Heart left ventricle (tissue), 16 donors: ENCODE data around the gene ACP6. TPM values are rescaled to one million over a fixed set of nuclear protein-coding genes. Genes with fewer than 3 reads are reported as not detected.

Experiments
- ATAC-seq, 4 donors: fragments of 200-7000 bp; cut with Tn5 transposase; one replicate each; pipeline ENCODE4 v1.9.1; 2020 to 2022; ENCODE audit warnings: moderate library complexity in 4 of 4, mild to moderate bottlenecking in 3 of 4, moderate number of reproducible peaks in 1 of 4
- DNase-seq, 5 donors: peaks; one replicate each; pipeline ENCODE4 v3.0.0-alpha.2; 2020
- H3K27ac ChIP-seq, 12 donors: fragments of 200-600 bp; sonication (generic) in 4 of 12; one replicate each; pipeline versions ENCODE4 v1.5.0 to v1.8.0; 2016 to 2022; ENCODE audit warnings: mild to moderate bottlenecking in 2 of 12
- H3K27me3 ChIP-seq, 9 donors: fragments of 200-600 bp; sonication (generic) in 2 of 9; one replicate each; pipeline versions ENCODE4 v1.5.1 to v1.8.0; 2016 to 2022; ENCODE audit warnings: mild to moderate bottlenecking in 3 of 9
- H3K36me3 ChIP-seq, 9 donors: fragments of 200-600 bp; sonication (generic) in 2 of 9; one replicate each; pipeline versions ENCODE4 v1.5.0 to v1.8.0; 2018 to 2022; ENCODE audit warnings: mild to moderate bottlenecking in 2 of 9
- H3K4me1 ChIP-seq, 12 donors: fragments of 200-600 bp; sonication (generic) in 4 of 12; one replicate each; pipeline versions ENCODE4 v1.5.0 to v1.8.0; 2016 to 2022; ENCODE audit warnings: mild to moderate bottlenecking in 3 of 12
- H3K4me3 ChIP-seq, 12 donors: fragments of 200-600 bp; sonication (generic) in 4 of 12; one replicate each; pipeline versions ENCODE4 v1.5.0 to v1.8.0; 2017 to 2022; ENCODE audit warnings: mild to moderate bottlenecking in 9 of 12, moderate library complexity in 4 of 12
- H3K9me3 ChIP-seq, 12 donors: fragments of 200-600 bp; sonication (generic) in 4 of 12; one replicate each; pipeline versions ENCODE4 v1.5.0 to v1.8.0; 2016 to 2022; ENCODE audit warnings: mild to moderate bottlenecking in 1 of 12
- CTCF ChIP-seq, 12 donors: fragments of 200-600 bp; sonication (generic) in 4 of 12; IDR thresholded peaks; one replicate each; pipeline versions ENCODE4 v1.5.0 to v1.8.0; 2018 to 2022; ENCODE audit warnings: antibody characterized with exemption in 12 of 12, mild to moderate bottlenecking in 5 of 12
- POLR2A ChIP-seq, 2 donors: fragments of 450-650 bp; IDR thresholded peaks; one replicate each; pipeline ENCODE4 v1.6.1; 2017; ENCODE audit warnings: antibody characterized with exemption in 2 of 2, mild to moderate bottlenecking in 2 of 2, moderate library complexity in 2 of 2
- WGBS, 4 donors: extraction: QIAGEN DNeasy Blood & Tissue Kit in 2 of 4; methylation state at CpG; one replicate each; pipeline versions ENCODE4 v1.1.5 to v1.1.7; 2013 to 2018; 5-methylcytosine and 5-hydroxymethylcytosine counted together
- intact Hi-C, 10 donors: fragments of 100-400 bp; cut with DNase I; formaldehyde crosslinking; loops; one replicate each; pipeline versions ENCODE4 v1.11.1 to v1.14.2; 2022
- polyA plus RNA-seq, 2 donors: library from polyadenylated mRNA; stranded (reverse); fragments of 200-250 nt; gene quantifications; one replicate each; pipeline ENCODE4 v1.2.3, GENCODE V29; 2013
- total RNA-seq, 9 donors: library from RNA; depleted of rRNA in 2 of 9; stranded (reverse); fragments of >200 nt in 2 of 9; fragmentation: NEBNext Ultra II Directional in 3 of 9; extraction: Animal tissue kit (Norgen Biotek cat#: 25700) in 3 of 9; gene quantifications; one replicate each; pipeline versions ENCODE4 v1.1.0 to v1.2.4, GENCODE V29; 2016 to 2023
- donor health status: ischemic (EF 13 %, LVEDD 7.1; RV severe dilation, severe dysfunction).
- donor health status: healthy with polysubstance abuse.
- donor health status: DM: no; HTN: yes; CAD: no.
- donor health status: DM: no; HTN: no; CAD: no.
- donor health status: ischemic (EF 25% LVEDD 6.9; RV normal size, moderate dysfunction).
- donor health status: ischemic (EF 25% LVEDD 5.7; RV mildly dilated, moderate dysfunction).
- donor health status: healthy.
- donor health status: DM: yes; HTN: yes; CAD: no.
- donor health status: ischemic (EF 35%, LVEDD 5.7; RV mildly dilated, moderate dysfunction).
- donor health status: nonischemic (EF 11% LVEDD 7.7; RV severe dilation, severe dysfunction).
- donor health status: DM: yes; HTN: yes; CAD: no.
- donor health status: PGD.
- donor health status: ischemic (EF 29% LVEDD 5.4; RV normal size, mild dysfunction).
- donor health status: nonischemic (EF 23%, LVEDD 6.1; RV moderate dilation, normal function).

The ACP6 gene
- total and polyA plus RNA-seq, 11 donors = 4.0 to 27.8 (median 13.6) TPM

DNA sequence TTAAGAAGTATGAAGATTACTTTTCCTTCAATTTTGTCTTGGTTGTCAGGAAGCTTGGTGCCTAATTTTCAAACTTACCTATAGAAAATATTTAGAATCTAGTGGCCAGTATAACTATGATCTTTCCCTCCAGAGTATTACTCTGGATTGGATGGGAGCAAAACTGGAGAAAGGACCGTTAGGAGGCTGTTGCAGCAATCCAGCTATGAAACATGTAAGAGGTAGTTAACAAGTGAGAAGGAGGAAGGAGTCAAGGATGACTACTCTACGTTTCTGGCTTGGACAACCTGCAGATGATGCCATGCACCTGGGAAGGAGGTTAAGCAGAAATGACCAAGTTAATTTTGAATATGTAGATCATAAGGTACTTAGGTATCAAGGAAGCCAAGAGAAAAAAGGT is 3.5 kb upstream of the ACP6 start:
- DNase-seq (no peak), ATAC-seq (no peak)
- Histone ChIP-seq H3K4me3 (no peak overlapping the region), H3K36me3 (no peaks in the 10 kb centered on the region), H3K27ac (no peak overlapping the region), H3K4me1 (peaks cover 0 to 14% (median 4%) of the 10 kb centered on the region in 12 donors), H3K9me3 (peaks cover 0 to 17% (median 6%) of the 10 kb centered on the region in 12 donors), H3K27me3 (no peaks in the 10 kb centered on the region)
- intact Hi-C loops = no loop called here
- TF ChIP-seq CTCF (IDR thresholded peaks at IDR 0.05) = no peak
- TF ChIP-seq POLR2A (IDR thresholded peaks at IDR 0.05) = no peak
- 51 to 61% (median 55%) methylated on average over 2 of the region's 2 CpGs for WGBS, 4 donors

DNA sequence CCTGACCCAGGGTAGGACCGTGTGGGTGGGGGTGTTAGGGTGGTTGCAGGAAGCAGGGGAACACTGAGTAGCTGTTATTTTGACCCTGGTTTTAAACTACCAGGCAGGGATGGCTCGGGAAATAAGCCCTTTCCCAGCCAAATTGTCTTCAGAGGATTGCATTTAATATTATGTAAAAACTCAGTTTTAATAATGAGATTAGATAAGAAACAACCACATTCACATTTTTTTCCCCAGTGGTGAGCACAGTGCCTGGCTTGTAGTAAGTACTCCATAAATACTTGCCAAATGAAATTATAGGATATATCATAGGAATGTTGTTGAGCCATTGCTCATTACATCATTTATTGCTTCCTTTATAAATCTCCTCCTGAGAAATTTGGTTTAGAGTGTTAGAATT is 3.1 kb upstream of the ACP6 start:
- WGBS, 4 donors = 46 to 61% (median 57%) methylated on average over 2 of the region's 2 CpGs
- H3K36me3 ChIP-seq = no peaks in the 10 kb centered on the region
- no peak for ATAC-seq
- peaks cover 0 to 18% (median 6%) of the 10 kb centered on the region in 12 donors for H3K4me1 ChIP-seq
- H3K27me3 ChIP-seq = no peaks in the 10 kb centered on the region
- intact Hi-C loops = no loop called here
- no peak overlapping the region for H3K4me3 ChIP-seq
- peaks cover 0 to 14% (median 6%) of the 10 kb centered on the region in 12 donors for H3K9me3 ChIP-seq
- no peak for DNase-seq
- H3K27ac ChIP-seq = no peak overlapping the region
- no peak for TF ChIP-seq POLR2A (IDR thresholded peaks at IDR 0.05)
- no peak for TF ChIP-seq CTCF (IDR thresholded peaks at IDR 0.05)

- H3K4me1 ChIP-seq = peaks cover 0 to 20% (median 7%) of the 10 kb centered on the region in 12 donors
- DNase-seq (peak; percentile 30 to 75 (median 45)), ATAC-seq (peak; percentile 29 to 65 (median 62))
- H3K4me3 ChIP-seq = peak overlapping the region; percentile 67 to 93 (median 81)
- TF ChIP-seq POLR2A (IDR thresholded peaks at IDR 0.05) = no peak
- intact Hi-C loops = loop anchor here in 1 of 10 donors (10.0 kb wide), 1 partner anchor 55 kb away; a partner anchor contains a TSS
- 0 to 1% (median 0%) methylated on average over 19 to 53 of the region's 53 CpGs for WGBS, 4 donors
- H3K27ac ChIP-seq = peak overlapping the region in 11 of 12 donors; percentile 60 to 86 (median 76)
- no peaks in the 10 kb centered on the region for H3K27me3 ChIP-seq
- no peaks in the 10 kb centered on the region for H3K9me3 ChIP-seq
- no peaks in the 10 kb centered on the region for H3K36me3 ChIP-seq
These were observed 630 bp downstream of the ACP6 start for GRCh38 chr1:147669469-147670318.

DNA sequence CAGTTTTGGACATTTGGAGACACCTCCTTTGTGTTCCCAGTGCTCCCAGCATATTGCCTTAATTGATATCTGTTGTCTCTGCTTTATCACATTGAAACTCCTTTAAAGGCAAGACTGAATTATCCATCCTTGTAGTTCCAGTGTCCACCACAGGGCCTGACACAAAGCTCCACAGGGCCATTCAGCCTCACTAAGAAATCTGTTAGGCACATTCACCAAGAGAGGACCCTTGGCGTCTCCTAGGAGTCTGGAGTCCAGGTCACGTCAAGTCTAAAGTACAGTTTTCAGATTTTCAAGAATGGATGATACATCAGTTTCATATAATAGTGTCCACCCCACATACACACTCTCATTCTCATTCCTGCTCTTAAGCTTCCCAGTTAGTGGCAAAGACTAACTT is 4.8 kb downstream of the ACP6 start:
- 94 to 97% (median 96%) methylated on average over 2 of the region's 2 CpGs for WGBS, 4 donors
- peaks cover 0 to 17% (median 5%) of the 10 kb centered on the region in 12 donors for H3K4me1 ChIP-seq
- H3K4me3 ChIP-seq = no peak overlapping the region
- peaks cover 0 to 16% (median 0%) of the 10 kb centered on the region in 12 donors for H3K9me3 ChIP-seq
- H3K27ac ChIP-seq = no peak overlapping the region
- DNase-seq (no peak), ATAC-seq (no peak)
- intact Hi-C loops = loop anchor here in 1 of 10 donors (10.0 kb wide), 1 partner anchor 51 kb away; a partner anchor contains a TSS
- H3K36me3 ChIP-seq = no peaks in the 10 kb centered on the region
- H3K27me3 ChIP-seq = no peaks in the 10 kb centered on the region
- TF ChIP-seq POLR2A (IDR thresholded peaks at IDR 0.05) (no peak), CTCF (IDR thresholded peaks at IDR 0.05) (peak in 1 of 12 donors; percentile 19)
